Posterior vena cava (tissue), 2 donors: ENCODE measurements around the gene ACVRL1. TPM values are rescaled to one million over a fixed set of nuclear protein-coding genes. Genes with fewer than 3 reads are reported as not detected.
A peak's percentile ranks its signal among the peaks of the same experiment; 100 is the strongest.

Experiments
- DNase-seq: peaks from one replicate; pipeline ENCODE4 v3.0.0-alpha.2; 2020; ENCODE audit warnings: low spot score
- intact Hi-C, 2 donors: fragments of 100-400 bp; cut with DNase I; formaldehyde crosslinking; loops; one replicate each; pipeline versions ENCODE4 v1.14.1 to v1.14.2; 2022 to 2023
- total RNA-seq, 2 donors: library from RNA; stranded (reverse); fragmentation: NEBNext Ultra II Directional; extraction: Animal tissue kit (Norgen Biotek cat#: 25700); gene quantifications; one replicate each; pipeline ENCODE4 v1.2.1, GENCODE V29; 2021
- donor health status: DM: yes; HTN: yes; CAD: no.
- donor health status: DM: yes; HTN: yes; CAD: no.

ACVRL1 gene
- total RNA-seq, 2 donors from 2014 or later, result 74.4 to 95.7 TPM

GRCh38 chr12:51951199-51951842 lies 44.0 kb downstream of the ACVRL1 start, which contains the start of gene ACVR1B:
ACVR1B (plus strand) TSS chr12:51951699; CDS start chr12:51951744, 45 bp downstream.
- DNase-seq, result peak; percentile 97
- intact Hi-C loops, result no loop called here

GRCh38 chr12:51951843-51952722 lies 44.8 kb downstream of the ACVRL1 start:
- DNase-seq, result peak; percentile 87
- intact Hi-C loops, result no loop called here

GRCh38 chr12:51953089-51953488 lies 45.8 kb downstream of the ACVRL1 start:
- no peak for DNase-seq
- intact Hi-C loops, result no loop called here

- intact Hi-C loops, result no loop called here
- DNase-seq, result no peak
Measured at GRCh38 chr12:51953864-51954263, 46.6 kb downstream of the ACVRL1 start.

GRCh38 chr12:51954561-51955361 lies 47.5 kb downstream of the ACVRL1 start:
- intact Hi-C loops, result no loop called here
- DNase-seq, result no peak

- intact Hi-C loops, result no loop called here
- DNase-seq, result no peak
Measured at GRCh38 chr12:51955702-51956101, 48.4 kb downstream of the ACVRL1 start.

DNA sequence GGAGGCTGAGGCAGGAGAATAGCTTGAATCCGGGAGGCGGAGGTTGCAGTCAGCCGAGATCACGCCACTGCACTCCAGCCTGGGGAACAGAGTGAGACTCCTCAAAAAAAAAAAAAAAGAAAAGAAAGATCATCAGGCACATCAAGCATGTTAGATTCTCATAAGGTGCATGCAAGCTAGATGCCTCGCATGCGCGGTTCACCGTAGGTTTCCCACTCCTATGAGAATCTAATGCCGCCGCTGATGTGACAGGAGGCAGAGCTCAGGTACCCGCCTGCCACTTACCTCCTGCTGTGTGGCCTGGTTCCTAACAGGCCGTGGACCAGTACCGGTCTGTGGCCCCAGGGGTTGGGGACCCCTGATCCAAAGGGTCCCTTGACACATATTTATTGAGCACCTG lies 51.2 kb downstream of the ACVRL1 start:
- intact Hi-C loops, result no loop called here
- no peak for DNase-seq

DNA sequence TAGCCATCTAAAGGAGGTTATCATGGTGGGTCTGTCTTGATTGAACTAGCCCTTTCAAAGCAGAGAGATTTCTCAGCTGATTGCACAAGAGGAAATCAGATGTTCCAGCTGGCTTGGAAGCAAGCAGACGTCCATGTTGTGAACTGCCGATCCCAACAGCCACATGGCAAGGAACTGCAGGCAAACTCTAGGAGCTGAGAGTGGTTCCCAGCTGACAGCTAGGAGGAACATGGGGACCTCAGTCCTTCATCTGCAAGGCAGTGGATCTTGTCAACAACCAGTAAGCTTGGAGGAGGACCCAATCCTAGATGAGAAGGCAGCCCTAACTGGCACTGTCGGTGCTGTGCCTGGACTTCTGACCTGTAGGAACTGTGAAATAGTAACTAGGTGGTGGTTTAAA lies 51.9 kb downstream of the ACVRL1 start:
- DNase-seq, result no peak
- intact Hi-C loops, result no loop called here

- DNase-seq, result no peak
- intact Hi-C loops, result no loop called here
Measured at GRCh38 chr12:51959921-51960320, 52.6 kb downstream of the ACVRL1 start.

DNA sequence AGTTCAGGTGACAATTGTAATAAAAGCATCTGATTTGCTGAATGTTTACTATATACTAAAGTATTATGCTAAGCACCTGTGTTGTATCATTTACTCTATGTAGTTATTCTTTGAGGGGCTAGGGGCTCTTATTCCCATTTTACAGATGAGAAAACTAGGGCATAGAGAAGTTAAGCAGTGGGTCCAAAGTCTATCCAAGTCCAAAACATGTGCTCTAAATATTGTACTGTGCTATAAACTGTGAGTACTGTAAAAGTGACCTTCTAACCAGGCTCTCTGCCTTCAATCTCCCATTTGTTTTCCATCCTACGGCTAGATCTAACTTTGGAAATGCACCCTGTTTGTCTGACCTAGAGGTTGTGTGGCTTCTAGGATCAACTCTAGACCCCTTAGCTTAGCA lies 53.2 kb downstream of the ACVRL1 start:
- intact Hi-C loops, result no loop called here
- DNase-seq, result no peak

GRCh38 chr12:51960890-51961289 lies 53.6 kb downstream of the ACVRL1 start:
- intact Hi-C loops, result no loop called here

DNA sequence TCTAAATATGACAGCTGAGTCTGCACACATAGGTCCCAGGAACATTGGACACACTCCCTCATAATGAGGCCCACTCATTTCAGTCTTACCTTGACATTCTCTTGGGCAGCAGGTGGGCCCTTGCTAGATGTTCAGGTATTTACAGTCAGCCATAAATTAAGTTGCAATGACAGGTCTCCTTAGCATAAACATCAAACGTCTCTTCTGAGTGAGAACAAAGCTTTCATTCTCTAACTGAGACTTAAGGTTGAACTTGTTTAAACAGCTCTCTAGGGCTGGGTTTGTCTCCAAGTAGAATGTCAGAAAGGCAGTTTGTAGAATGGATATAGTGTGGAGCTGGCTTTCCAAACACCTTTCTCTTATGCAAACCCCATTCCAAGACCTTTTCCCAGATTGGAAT lies 54.5 kb downstream of the ACVRL1 start:
- intact Hi-C loops, result no loop called here
- no peak for DNase-seq

More at GRCh38 chr12:51960890-51961289, 53.6 kb downstream of the ACVRL1 start:
- DNase-seq, result no peak

GRCh38 chr12:51962737-51963136 lies 55.4 kb downstream of the ACVRL1 start:
- intact Hi-C loops, result no loop called here
- DNase-seq, result no peak

DNA sequence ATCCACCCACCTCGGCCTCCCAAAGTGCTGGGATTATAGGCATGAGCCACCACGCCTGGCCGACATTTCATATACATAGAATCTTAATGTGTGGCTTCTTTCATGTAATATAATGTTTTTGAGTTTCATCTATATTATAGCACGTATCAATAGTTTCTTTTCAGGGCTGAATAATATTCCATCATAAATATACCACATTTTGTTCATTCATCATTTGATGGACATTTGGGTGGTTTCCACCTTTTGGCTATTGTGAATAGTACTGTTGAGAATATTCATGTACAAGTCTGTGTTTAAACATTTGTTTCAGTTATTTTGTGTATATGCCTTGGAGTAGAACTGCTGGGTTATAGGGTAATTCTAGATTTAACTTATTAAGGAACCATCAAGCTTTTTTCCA lies 56.2 kb downstream of the ACVRL1 start:
- no peak for DNase-seq
- intact Hi-C loops, result no loop called here

GRCh38 chr12:51969643-51970042 lies 62.3 kb downstream of the ACVRL1 start:
- intact Hi-C loops, result no loop called here
- DNase-seq, result no peak

GRCh38 chr12:51970904-51971646 lies 63.8 kb downstream of the ACVRL1 start:
- DNase-seq, result no peak
- intact Hi-C loops, result no loop called here

- intact Hi-C loops, result no loop called here
- no peak for DNase-seq
Measured at GRCh38 chr12:51971679-51972421, 64.5 kb downstream of the ACVRL1 start.

- intact Hi-C loops, result no loop called here
- DNase-seq, result no peak
Measured at GRCh38 chr12:51972422-51972812, 65.1 kb downstream of the ACVRL1 start.

DNA sequence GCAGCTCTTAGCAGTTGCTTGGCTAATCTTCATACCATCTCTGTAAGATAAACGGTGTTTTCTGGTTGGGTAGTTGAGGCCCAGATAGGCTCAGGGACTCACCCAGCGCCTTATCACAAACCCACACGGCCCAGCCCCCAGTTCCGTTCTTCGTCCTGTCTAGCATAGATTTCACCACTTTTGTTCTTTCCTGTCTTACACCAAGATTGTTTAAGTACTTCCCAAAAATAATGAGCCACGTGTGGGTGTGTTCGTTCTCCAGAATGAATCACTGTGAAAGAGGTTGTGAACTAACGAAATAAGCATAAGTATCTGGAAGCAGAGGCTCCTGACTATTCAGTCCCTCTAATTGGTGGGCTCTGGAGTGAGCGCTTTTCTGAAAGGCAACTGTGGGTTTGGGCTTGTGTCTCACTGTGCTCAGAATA lies 65.6 kb downstream of the ACVRL1 start:
- DNase-seq, result peak; percentile 86
- intact Hi-C loops, result no loop called here
